Vagina (tissue), 2 donors: ENCODE measurements around the gene CRISPLD2. TPM values are rescaled to one million over a fixed set of nuclear protein-coding genes. Genes with fewer than 3 reads are reported as not detected.

Source experiments
- DNase-seq, 2 donors: peaks; one replicate each; pipeline ENCODE4 v3.0.0-alpha.2; 2017; ENCODE audit errors: extremely low spot score in 2 of 2
- H3K27ac ChIP-seq: fragments of 200-600 bp; sonication (generic); one replicate; pipeline ENCODE4 v1.5.1; 2019
- H3K27me3 ChIP-seq: fragments of 200-600 bp; sonication (generic); one replicate; pipeline ENCODE4 v1.5.1; 2019
- H3K36me3 ChIP-seq, 2 donors: fragments of 200-600 bp; sonication (generic); one replicate each; pipeline ENCODE4 v1.5.1; 2017 to 2019
- H3K4me1 ChIP-seq: fragments of 200-600 bp; sonication (generic); one replicate; pipeline ENCODE4 v1.5.1; 2019
- H3K4me3 ChIP-seq, 2 donors: fragments of 200-600 bp; sonication (generic); 1 replicate in 1 of 2; 2 replicates in 1 of 2; pipeline ENCODE4 v1.5.1; 2016 to 2019
- H3K9me3 ChIP-seq: fragments of 200-600 bp; sonication (generic); one replicate; pipeline ENCODE4 v1.5.1; 2019
- POLR2A ChIP-seq, 2 donors: fragments of 450-650 bp; IDR thresholded peaks; one replicate each; pipeline ENCODE4 v1.6.1; 2017; ENCODE audit warnings: antibody characterized with exemption in 2 of 2, mild to moderate bottlenecking in 2 of 2, moderate library complexity in 2 of 2
- POLR2AphosphoS5 ChIP-seq, 2 donors: sonication (generic); formaldehyde crosslinking; IDR thresholded peaks; one replicate each; pipeline ENCODE4 v1.9.0; 2017; ENCODE audit warnings: antibody characterized with exemption in 2 of 2, mild to moderate bottlenecking in 2 of 2, low read depth in 1 of 2; ENCODE audit not compliant: insufficient read depth in 1 of 2
- intact Hi-C: fragments of 100-400 bp; cut with DNase I; formaldehyde crosslinking; loops from one replicate; pipeline ENCODE4 v1.15.1; 2023
- total RNA-seq: library from RNA; depleted of rRNA; stranded (reverse); fragments of >200 nt; gene quantifications from one replicate; pipeline ENCODE4 v1.2.3, GENCODE V29; 2016
- TF ChIP-seq, protein P1 (sequence below), 3 experiments: fragments of 450-650 bp in 2 of 3; fragments of 200-600 bp in 1 of 3; sonication (generic) in 1 of 3; IDR thresholded peaks; one replicate each; pipeline ENCODE4 v1.5.1; 2017 to 2019; ENCODE audit warnings: antibody characterized with exemption in 3 of 3, mild to moderate bottlenecking in 2 of 3, moderate library complexity in 2 of 3

Gene CRISPLD2
- total RNA-seq, 1 donor from 2014 or later: 320 TPM

DNA sequence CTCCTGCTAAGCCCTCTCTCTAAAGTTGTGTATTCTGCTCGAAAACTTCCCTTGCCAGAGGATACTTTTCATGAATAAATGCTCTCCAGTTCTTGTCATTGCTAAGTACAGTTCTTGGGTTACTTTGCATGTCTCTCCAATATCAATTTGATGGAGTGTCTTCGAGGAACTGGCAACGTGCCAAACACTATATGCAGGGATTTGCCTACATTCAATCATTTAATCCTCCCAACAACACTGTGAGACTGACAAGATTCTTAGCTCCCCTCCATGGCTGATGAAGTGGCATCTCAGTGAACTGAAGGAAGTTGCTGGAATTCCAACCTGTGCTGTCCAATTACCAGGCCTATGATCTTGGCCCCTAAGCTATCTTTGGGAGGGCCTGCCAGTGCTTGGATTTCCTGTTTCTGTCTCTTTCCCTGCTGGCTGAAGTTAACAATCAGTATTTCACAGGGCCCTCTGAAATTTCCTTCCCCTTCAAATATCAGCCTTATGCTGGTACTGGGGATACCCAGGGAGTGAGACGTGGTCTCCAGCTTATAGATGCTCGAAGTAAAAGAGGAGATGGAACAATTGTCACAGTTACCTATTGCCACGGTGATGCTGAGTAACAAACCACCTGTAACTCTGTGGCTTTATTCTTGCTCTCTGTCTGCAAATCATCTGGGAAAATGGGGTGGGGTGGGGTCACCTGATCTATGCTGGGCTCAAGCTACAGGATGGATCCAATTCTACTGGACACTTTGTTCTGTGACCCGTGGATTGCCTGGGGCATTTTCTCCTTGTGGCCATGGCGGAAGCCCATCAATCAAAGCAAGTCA, 19.4 kb upstream of the CRISPLD2 start:
- intact Hi-C loops: no loop called here
- no peaks in the 10 kb centered on the region for H3K4me1 ChIP-seq
- H3K4me3 ChIP-seq: no peak overlapping the region
- no peaks in the 10 kb centered on the region for H3K9me3 ChIP-seq
- H3K27ac ChIP-seq: no peak overlapping the region
- no peaks in the 10 kb centered on the region for H3K36me3 ChIP-seq
- DNase-seq: no peak
- H3K27me3 ChIP-seq: no peaks in the 10 kb centered on the region
- TF ChIP-seq POLR2A (IDR thresholded peaks at IDR 0.05) (no peak), POLR2AphosphoS5 (IDR thresholded peaks at IDR 0.05; ENCODE audit: insufficient read depth in 1 of 2, low read depth in 1 of 2) (no peak)
- TF ChIP-seq, protein P1, sequence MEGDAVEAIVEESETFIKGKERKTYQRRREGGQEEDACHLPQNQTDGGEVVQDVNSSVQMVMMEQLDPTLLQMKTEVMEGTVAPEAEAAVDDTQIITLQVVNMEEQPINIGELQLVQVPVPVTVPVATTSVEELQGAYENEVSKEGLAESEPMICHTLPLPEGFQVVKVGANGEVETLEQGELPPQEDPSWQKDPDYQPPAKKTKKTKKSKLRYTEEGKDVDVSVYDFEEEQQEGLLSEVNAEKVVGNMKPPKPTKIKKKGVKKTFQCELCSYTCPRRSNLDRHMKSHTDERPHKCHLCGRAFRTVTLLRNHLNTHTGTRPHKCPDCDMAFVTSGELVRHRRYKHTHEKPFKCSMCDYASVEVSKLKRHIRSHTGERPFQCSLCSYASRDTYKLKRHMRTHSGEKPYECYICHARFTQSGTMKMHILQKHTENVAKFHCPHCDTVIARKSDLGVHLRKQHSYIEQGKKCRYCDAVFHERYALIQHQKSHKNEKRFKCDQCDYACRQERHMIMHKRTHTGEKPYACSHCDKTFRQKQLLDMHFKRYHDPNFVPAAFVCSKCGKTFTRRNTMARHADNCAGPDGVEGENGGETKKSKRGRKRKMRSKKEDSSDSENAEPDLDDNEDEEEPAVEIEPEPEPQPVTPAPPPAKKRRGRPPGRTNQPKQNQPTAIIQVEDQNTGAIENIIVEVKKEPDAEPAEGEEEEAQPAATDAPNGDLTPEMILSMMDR (IDR thresholded peaks at IDR 0.05): no peak

DNA sequence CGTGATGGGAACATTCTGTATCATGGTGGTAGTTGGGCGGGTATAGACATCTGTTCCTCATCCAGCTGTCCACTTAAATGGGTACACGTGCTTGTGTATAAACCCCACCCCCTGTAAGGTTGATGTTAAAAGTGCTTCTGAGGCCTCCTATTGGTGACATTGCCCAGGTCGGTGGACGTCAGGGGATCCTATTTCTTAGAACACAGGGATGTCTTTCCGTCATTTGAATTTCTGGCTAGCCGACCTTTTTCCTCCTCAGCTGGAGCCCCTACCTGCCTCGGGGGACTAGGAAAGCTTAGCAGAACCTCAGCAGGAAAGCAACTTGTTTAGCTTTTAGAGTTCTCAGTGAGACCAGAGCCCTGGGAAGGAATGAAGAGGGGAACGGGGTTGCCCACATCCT, 16.6 kb upstream of the CRISPLD2 start:
- no peaks in the 10 kb centered on the region for H3K36me3 ChIP-seq
- TF ChIP-seq, protein P1 (IDR thresholded peaks at IDR 0.05): no peak
- TF ChIP-seq POLR2A (IDR thresholded peaks at IDR 0.05) (no peak), POLR2AphosphoS5 (IDR thresholded peaks at IDR 0.05; ENCODE audit: insufficient read depth in 1 of 2, low read depth in 1 of 2) (no peak)
- no peak for DNase-seq
- no peaks in the 10 kb centered on the region for H3K27me3 ChIP-seq
- no peak overlapping the region for H3K4me3 ChIP-seq
- intact Hi-C loops: no loop called here
- no peaks in the 10 kb centered on the region for H3K9me3 ChIP-seq
- no peaks in the 10 kb centered on the region for H3K4me1 ChIP-seq
- no peak overlapping the region for H3K27ac ChIP-seq

DNA sequence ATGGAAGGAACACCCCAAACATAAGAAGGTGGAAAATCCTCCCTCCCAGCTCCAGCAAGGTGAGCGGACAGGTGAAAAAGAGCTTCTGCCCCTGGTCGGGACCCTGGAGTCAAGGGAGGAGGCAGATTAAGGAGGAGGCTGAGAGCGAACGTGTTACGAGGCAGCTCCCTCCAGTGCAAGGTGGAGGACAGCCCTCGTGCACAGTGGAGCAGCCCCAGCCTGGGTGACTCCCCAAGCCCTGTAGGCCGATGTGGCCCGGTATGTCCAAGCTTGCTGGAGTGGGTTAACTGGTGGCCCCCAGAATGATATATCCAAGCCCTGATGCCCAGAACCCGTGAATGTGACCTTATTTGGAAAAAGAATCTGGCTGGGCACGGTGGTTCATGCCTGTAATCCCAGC, 15.5 kb upstream of the CRISPLD2 start:
- Histone ChIP-seq H3K27ac (no peak overlapping the region), H3K4me3 (no peak overlapping the region), H3K4me1 (no peaks in the 10 kb centered on the region), H3K27me3 (no peaks in the 10 kb centered on the region), H3K9me3 (no peaks in the 10 kb centered on the region), H3K36me3 (no peaks in the 10 kb centered on the region)
- intact Hi-C loops: no loop called here
- TF ChIP-seq, protein P1 (IDR thresholded peaks at IDR 0.05): no peak
- no peak for TF ChIP-seq POLR2AphosphoS5 (IDR thresholded peaks at IDR 0.05; ENCODE audit: insufficient read depth in 1 of 2, low read depth in 1 of 2)
- TF ChIP-seq POLR2A (IDR thresholded peaks at IDR 0.05): no peak
- DNase-seq: no peak

DNA sequence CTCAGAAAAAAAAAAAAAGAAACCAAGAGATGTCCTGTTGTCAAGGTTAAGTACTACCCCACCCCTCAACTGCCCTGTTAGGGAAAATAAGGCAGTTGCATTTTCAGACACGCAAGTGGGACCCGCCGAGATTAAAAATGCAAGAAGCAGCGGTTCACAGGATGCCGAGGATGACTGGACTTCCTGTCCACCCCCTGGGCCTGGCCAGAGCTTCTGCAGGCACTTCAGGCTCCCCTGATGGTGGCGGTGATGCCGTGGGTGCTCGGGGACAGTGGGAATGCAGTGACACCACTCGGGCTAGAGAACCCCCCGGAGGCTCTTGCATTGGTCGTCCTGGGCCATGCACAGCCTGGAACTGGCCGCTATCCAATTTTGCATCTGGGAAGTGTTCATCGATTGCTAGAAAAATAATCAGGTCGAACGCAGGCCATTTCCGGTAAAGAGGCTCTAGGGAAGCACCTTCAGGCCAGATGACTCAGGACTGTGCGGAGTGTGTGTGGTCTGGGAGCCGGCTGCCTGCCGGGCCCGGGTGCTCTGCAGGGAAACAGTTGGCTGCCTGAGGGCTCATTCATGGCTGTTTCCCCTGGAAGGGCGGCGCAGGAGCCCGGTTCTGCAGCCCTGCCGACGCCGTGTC, 13.4 kb upstream of the CRISPLD2 start:
- DNase-seq: no peak
- Histone ChIP-seq H3K27ac (no peak overlapping the region), H3K9me3 (no peaks in the 10 kb centered on the region), H3K4me3 (no peak overlapping the region), H3K36me3 (no peaks in the 10 kb centered on the region), H3K27me3 (no peaks in the 10 kb centered on the region), H3K4me1 (peaks cover 3% of the 10 kb centered on the region)
- peak in 1 of 2 donors; percentile 48 for TF ChIP-seq POLR2AphosphoS5 (IDR thresholded peaks at IDR 0.05; ENCODE audit: insufficient read depth in 1 of 2, low read depth in 1 of 2)
- no peak for TF ChIP-seq POLR2A (IDR thresholded peaks at IDR 0.05)
- TF ChIP-seq, protein P1 (IDR thresholded peaks at IDR 0.05): no peak
- intact Hi-C loops: no loop called here

DNA sequence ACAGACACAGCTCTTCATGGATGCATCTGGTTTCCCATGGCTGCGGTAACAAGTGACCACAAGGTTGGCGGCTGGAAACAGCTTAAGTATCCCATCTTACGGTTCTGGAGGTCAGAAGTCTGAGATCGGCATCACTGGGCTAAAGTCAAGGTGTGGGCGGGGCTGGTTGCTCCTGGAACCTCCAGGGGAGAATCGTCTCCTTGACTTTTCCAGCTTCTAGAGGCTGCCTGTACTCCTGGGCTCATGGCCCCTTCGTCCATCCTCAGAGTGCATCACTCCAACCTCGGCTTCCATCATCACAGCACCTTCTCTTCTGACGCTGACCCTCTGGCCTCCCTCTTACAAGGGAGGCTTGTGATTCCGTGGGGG, 12.9 kb upstream of the CRISPLD2 start:
- intact Hi-C loops: no loop called here
- no peak overlapping the region for H3K27ac ChIP-seq

More for the DNA sequence above, 12.9 kb upstream of the CRISPLD2 start:
- no peak for DNase-seq
- TF ChIP-seq POLR2A (IDR thresholded peaks at IDR 0.05) (no peak), POLR2AphosphoS5 (IDR thresholded peaks at IDR 0.05; ENCODE audit: insufficient read depth in 1 of 2, low read depth in 1 of 2) (no peak)
- TF ChIP-seq, protein P1 (IDR thresholded peaks at IDR 0.05): no peak
- no peaks in the 10 kb centered on the region for H3K36me3 ChIP-seq
- peaks cover 7% of the 10 kb centered on the region for H3K4me1 ChIP-seq
- H3K27me3 ChIP-seq: no peaks in the 10 kb centered on the region
- H3K4me3 ChIP-seq: no peak overlapping the region
- H3K9me3 ChIP-seq: no peaks in the 10 kb centered on the region
